WERI-Rb-1 (cell line): ENCODE data around the gene AKR7A3.
"Not testable (repeated sequence)": the region's sequence is repeated elsewhere in the genome, so short reads cannot be mapped to it uniquely, and the experiment has no call there.

ENCODE experiments used
- DNase-seq: peaks from one replicate; pipeline ENCODE4 v3.0.0-alpha.2; 2020
- H3K27ac ChIP-seq: fragments of 250-450 bp; sonication (Bioruptor Pico); 2 replicates; pipeline ENCODE4 v1.5.1; 2020; ENCODE audit warnings: mild to moderate bottlenecking, moderate library complexity
- H3K27me3 ChIP-seq: fragments of 250-450 bp; sonication (Bioruptor Pico); 2 replicates; pipeline ENCODE4 v1.5.1; 2021; ENCODE audit warnings: mild to moderate bottlenecking, low read depth, moderate library complexity; ENCODE audit not compliant: insufficient read depth, severe bottlenecking
- H3K36me3 ChIP-seq: fragments of 250-450 bp; sonication (Bioruptor Pico); 2 replicates; pipeline ENCODE4 v1.5.1; 2020; ENCODE audit warnings: mild to moderate bottlenecking, moderate library complexity
- H3K4me3 ChIP-seq: 2 replicates; pipeline ENCODE4 v1.5.1; 2011; ENCODE audit warnings: low read depth, mild to moderate bottlenecking, control low read depth, low read length
- H3K9me3 ChIP-seq: fragments of 250-450 bp; sonication (Bioruptor Pico); 2 replicates; pipeline ENCODE4 v1.5.1; 2021; ENCODE audit warnings: mild to moderate bottlenecking, moderate library complexity; ENCODE audit not compliant: severe bottlenecking
- TF ChIP-seq, protein P1 (sequence below): IDR thresholded peaks from 2 replicates; pipeline ENCODE4 v1.5.1; 2011; ENCODE audit warnings: low read depth, mild to moderate bottlenecking, control low read depth, inconsistent platforms, low read length

The AKR7A3 gene

DNA sequence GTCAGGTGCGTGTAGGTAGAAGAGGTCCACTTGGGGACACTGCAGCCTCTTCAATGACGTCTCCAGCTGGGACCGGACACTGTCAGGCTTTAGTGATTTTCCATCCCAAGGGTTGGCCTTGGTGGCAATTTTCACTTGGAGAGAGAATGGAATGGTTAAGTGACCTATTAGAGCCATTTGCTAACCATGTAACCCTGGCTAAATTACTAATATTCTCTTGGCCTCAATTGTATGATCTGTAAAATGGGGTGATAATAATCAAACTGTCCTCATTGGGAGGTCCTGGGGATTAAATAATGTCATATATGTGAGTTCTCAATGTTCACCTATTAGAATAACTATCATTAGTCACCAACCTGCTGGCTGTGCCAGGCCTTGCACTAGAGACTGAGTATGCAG, 19.9 kb upstream of the AKR7A3 start:
- no peaks in the 10 kb centered on the region for H3K27me3 ChIP-seq
- no peaks in the 10 kb centered on the region for H3K9me3 ChIP-seq
- no peak for DNase-seq
- H3K36me3 ChIP-seq, result peaks cover 69% of the 10 kb centered on the region
- H3K4me3 ChIP-seq, result no peak overlapping the region
- TF ChIP-seq, protein P1, sequence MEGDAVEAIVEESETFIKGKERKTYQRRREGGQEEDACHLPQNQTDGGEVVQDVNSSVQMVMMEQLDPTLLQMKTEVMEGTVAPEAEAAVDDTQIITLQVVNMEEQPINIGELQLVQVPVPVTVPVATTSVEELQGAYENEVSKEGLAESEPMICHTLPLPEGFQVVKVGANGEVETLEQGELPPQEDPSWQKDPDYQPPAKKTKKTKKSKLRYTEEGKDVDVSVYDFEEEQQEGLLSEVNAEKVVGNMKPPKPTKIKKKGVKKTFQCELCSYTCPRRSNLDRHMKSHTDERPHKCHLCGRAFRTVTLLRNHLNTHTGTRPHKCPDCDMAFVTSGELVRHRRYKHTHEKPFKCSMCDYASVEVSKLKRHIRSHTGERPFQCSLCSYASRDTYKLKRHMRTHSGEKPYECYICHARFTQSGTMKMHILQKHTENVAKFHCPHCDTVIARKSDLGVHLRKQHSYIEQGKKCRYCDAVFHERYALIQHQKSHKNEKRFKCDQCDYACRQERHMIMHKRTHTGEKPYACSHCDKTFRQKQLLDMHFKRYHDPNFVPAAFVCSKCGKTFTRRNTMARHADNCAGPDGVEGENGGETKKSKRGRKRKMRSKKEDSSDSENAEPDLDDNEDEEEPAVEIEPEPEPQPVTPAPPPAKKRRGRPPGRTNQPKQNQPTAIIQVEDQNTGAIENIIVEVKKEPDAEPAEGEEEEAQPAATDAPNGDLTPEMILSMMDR, result no peak
- no peak overlapping the region for H3K27ac ChIP-seq

DNA sequence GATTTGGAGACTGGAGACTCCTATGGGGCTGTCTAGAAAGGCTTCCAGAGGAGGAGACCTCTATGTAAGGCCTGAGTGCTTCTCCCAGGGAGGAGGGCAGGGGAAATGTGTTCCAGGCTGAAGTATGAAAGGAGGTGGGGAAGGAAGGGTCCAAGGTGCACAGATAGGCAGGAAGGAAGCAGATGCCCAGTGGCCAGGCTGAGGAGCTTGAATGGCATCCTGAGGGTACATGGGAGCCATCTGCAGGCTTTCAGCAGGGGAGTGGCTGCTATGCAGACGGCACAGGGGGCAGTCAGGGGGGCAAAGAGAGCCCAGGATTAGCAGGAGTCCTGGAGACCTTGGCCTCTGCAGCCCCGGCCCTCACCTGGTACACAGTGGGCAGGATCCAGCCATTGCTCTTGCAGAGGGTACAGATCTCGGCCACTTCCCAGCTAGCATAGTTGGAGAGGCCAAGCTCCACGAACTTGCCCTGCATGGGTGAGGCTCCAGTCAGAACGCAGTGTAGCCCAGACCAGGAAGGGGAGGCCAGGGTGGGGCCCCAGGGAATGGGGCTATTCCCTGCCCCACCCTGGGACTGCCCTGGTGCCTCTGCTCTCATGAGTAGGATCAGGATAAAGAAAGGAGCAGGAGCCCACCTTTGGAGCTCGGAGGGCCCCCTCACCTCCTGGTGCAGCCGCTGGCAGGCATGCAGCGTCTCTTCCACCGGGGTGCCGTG, 19.4 kb upstream of the AKR7A3 start:
- Histone ChIP-seq H3K9me3 (no peaks in the 10 kb centered on the region), H3K27me3 (no peaks in the 10 kb centered on the region), H3K4me3 (no peak overlapping the region), H3K27ac (no peak overlapping the region), H3K36me3 (peaks cover 70% of the 10 kb centered on the region)
- TF ChIP-seq, protein P1, result no peak
- DNase-seq, result no peak

GRCh38 chr1:19306941-19307340, 18.4 kb upstream of the AKR7A3 start:
- Histone ChIP-seq H3K27ac (no peak overlapping the region), H3K4me3 (no peak overlapping the region), H3K36me3 (peaks cover 73% of the 10 kb centered on the region), H3K27me3 (no peaks in the 10 kb centered on the region), H3K9me3 (no peaks in the 10 kb centered on the region)
- TF ChIP-seq, protein P1, result no peak
- DNase-seq, result no peak

DNA sequence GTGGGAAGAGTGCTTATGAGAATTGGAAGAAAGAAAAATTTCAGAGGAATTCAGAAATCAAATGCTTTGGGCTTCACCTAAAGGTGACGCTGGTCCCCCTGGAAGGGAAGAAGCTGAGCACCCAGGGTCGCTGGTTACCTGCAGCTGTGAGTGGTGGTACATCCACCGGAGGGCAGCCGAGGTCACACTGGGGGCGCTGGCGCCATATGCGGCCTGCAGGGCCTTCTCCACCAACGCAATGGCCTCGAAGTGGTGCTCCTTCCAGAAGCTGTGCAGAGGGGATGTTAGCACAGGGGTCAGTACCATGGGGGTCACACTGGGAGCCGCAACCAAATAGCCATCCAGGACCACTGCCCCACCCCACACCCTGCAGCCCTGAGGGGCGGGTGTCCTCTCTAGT, 17.3 kb upstream of the AKR7A3 start:
- no peaks in the 10 kb centered on the region for H3K27me3 ChIP-seq
- no peak overlapping the region for H3K4me3 ChIP-seq
- H3K27ac ChIP-seq, result no peak overlapping the region
- peaks cover 73% of the 10 kb centered on the region for H3K36me3 ChIP-seq
- DNase-seq, result no peak
- TF ChIP-seq, protein P1, result no peak
- no peaks in the 10 kb centered on the region for H3K9me3 ChIP-seq

- DNase-seq, H3K4me3 ChIP-seq, H3K27ac ChIP-seq, H3K27me3 ChIP-seq, H3K9me3 ChIP-seq: not testable (repeated sequence)
- peaks cover 63% of the 10 kb centered on the region for H3K36me3 ChIP-seq
Observed at GRCh38 chr1:19304081-19304480, 15.5 kb upstream of the AKR7A3 start.

- no peaks in the 10 kb centered on the region for H3K27me3 ChIP-seq
- H3K4me3 ChIP-seq, result no peak overlapping the region
- peaks cover 4% of the 10 kb centered on the region for H3K9me3 ChIP-seq
- no peak overlapping the region for H3K27ac ChIP-seq
- TF ChIP-seq, protein P1, result no peak
- no peak for DNase-seq
- peaks cover 33% of the 10 kb centered on the region for H3K36me3 ChIP-seq
Observed at GRCh38 chr1:19300211-19300610, 11.6 kb upstream of the AKR7A3 start.
